Body of pancreas (tissue), 4 donors: ENCODE measurements around the gene SMOC2. TPM values are rescaled to one million over a fixed set of nuclear protein-coding genes. Genes with fewer than 3 reads are reported as not detected.

ENCODE experiments used
- ATAC-seq: fragments of 150-250 bp; one replicate; pipeline ENCODE4 v1.9.1; 2016
- DNase-seq, 4 donors: peaks; one replicate each; pipeline ENCODE4 v3.0.0-alpha.2; 2019
- H3K27ac ChIP-seq, 4 donors: fragments of 200-600 bp; sonication (generic); 1 replicate in 3 of 4; 2 replicates in 1 of 4; pipeline versions ENCODE4 v1.5.1 to v1.6.1; 2016 to 2019; ENCODE audit warnings: mild to moderate bottlenecking in 1 of 4, mixed read lengths in 1 of 4, moderate library complexity in 1 of 4
- H3K27me3 ChIP-seq, 2 donors: fragments of 200-600 bp; sonication (generic); one replicate each; pipeline ENCODE4 v1.6.0; 2016; ENCODE audit warnings: mild to moderate bottlenecking in 1 of 2
- H3K36me3 ChIP-seq, 2 donors: fragments of 200-600 bp; sonication (generic); replicated peaks in 1 of 2; 2 replicates each; pipeline ENCODE4 v1.5.1; 2016; ENCODE audit warnings: low read depth in 2 of 2; ENCODE audit not compliant: insufficient read depth in 1 of 2
- H3K4me1 ChIP-seq: fragments of 200-600 bp; sonication (generic); one replicate; pipeline ENCODE4 v1.6.0; 2016
- H3K4me3 ChIP-seq, 2 donors: fragments of 200-600 bp; sonication (generic); 1 replicate in 1 of 2; 2 replicates in 1 of 2; pipeline ENCODE4 v1.5.1; 2016 to 2019
- H3K9me3 ChIP-seq, 3 donors: fragments of 200-600 bp; sonication (generic); 1 replicate in 2 of 3; 2 replicates in 1 of 3; pipeline ENCODE4 v1.5.1; 2016
- POLR2A ChIP-seq, 3 donors: fragments of 450-650 bp; IDR thresholded peaks; one replicate each; pipeline ENCODE4 v1.6.1; 2016; ENCODE audit warnings: antibody characterized with exemption in 3 of 3, mild to moderate bottlenecking in 2 of 3
- WGBS, 2 donors: methylation state at CpG; one replicate each; pipeline ENCODE4 v1.1.5; 2017; 5-methylcytosine and 5-hydroxymethylcytosine counted together
- intact Hi-C: fragments of 100-400 bp; cut with DNase I; formaldehyde crosslinking; loops from one replicate; pipeline ENCODE4 v1.15.1; 2023
- total RNA-seq, 2 donors: library from RNA; depleted of rRNA; stranded (reverse); fragments of >200 nt; gene quantifications; one replicate each; pipeline ENCODE4 v1.1.0, GENCODE V29; 2016
- TF ChIP-seq, protein P1 (sequence below), 7 experiments: fragments of 450-650 bp in 4 of 7; fragments of 200-600 bp in 3 of 7; sonication (generic) in 3 of 7; IDR thresholded peaks; one replicate each; pipeline ENCODE4 v1.5.1; 2016 to 2019; ENCODE audit warnings: antibody characterized with exemption in 7 of 7

The SMOC2 gene
- total RNA-seq, 2 donors from 2014 or later: 22.7 to 31.4 TPM

DNA sequence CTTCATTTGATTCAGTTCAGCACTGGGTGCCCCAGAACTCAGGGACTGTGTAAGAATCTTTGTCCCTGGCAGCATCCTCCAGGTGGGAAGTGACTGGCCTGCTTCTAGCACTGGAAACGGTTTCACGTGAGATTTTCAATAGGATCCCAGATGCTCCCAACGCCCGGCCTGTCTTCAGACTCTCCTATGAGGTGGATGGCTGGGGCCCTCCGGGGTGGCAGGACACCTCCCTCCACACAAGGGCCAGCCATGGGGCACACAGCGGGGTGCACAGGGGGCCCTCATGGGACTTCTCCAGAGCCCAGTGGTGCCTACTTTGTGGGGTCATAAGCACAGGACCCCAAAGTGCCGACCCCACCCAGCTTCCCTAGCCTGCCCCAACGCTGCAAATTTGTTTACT, 72.8 kb downstream of the SMOC2 start:
- WGBS, 2 donors: 66 to 69% methylated on average over 7 to 8 of the region's 8 CpGs
- intact Hi-C loops: no loop called here
- H3K9me3 ChIP-seq: no peaks in the 10 kb centered on the region
- TF ChIP-seq POLR2A (IDR thresholded peaks at IDR 0.05): no peak
- TF ChIP-seq, protein P1, sequence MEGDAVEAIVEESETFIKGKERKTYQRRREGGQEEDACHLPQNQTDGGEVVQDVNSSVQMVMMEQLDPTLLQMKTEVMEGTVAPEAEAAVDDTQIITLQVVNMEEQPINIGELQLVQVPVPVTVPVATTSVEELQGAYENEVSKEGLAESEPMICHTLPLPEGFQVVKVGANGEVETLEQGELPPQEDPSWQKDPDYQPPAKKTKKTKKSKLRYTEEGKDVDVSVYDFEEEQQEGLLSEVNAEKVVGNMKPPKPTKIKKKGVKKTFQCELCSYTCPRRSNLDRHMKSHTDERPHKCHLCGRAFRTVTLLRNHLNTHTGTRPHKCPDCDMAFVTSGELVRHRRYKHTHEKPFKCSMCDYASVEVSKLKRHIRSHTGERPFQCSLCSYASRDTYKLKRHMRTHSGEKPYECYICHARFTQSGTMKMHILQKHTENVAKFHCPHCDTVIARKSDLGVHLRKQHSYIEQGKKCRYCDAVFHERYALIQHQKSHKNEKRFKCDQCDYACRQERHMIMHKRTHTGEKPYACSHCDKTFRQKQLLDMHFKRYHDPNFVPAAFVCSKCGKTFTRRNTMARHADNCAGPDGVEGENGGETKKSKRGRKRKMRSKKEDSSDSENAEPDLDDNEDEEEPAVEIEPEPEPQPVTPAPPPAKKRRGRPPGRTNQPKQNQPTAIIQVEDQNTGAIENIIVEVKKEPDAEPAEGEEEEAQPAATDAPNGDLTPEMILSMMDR (IDR thresholded peaks at IDR 0.05): no peak
- H3K36me3 ChIP-seq: no peaks in the 10 kb centered on the region
- no peak overlapping the region for H3K4me3 ChIP-seq
- H3K27me3 ChIP-seq: no peaks in the 10 kb centered on the region
- DNase-seq (no peak), ATAC-seq (no peak)
- no peaks in the 10 kb centered on the region for H3K4me1 ChIP-seq
- H3K27ac ChIP-seq: no peak overlapping the region

DNA sequence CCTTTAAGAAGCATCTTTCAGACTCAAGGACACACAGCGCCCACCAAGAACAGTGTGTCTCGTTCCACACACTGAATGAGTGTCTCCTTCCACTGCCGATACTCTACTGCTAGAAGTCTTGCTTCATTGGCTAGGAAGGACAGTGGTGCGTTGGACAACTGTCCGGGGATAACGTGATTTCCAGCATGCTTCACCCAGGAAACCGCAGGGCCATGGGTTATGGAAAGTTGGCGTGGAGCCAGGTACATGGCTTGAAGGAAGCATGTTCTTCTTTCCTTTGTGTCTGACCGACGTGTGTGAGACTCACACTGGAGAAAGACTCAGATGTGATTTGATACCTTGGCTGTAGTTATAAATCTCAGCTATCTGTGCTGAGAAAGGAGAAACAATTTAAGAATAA, 73.2 kb downstream of the SMOC2 start:
- intact Hi-C loops: no loop called here
- no peak overlapping the region for H3K27ac ChIP-seq
- 30 to 40% methylated on average over 10 of the region's 10 CpGs for WGBS, 2 donors

DNA sequence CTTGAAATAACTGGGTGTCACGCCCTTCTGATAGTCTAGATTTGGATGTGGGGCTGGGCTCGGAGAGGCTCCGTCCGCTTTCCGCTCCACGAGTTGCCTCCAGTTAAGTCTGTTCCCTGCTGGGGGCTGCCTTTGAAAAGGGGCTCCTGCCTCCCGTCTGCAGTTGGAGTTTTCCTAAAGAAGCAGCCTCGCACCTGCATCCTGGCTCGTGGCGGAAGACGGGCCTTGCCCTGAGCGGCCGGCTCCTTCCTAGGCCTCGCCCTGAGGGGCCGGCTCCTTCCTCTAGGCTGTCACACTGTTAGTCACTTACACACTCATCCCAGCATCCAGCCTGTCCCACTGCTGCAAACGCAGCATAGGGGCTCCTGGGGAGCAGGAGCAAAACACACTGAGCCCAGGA, 74.4 kb downstream of the SMOC2 start:
- Histone ChIP-seq H3K27ac (no peak overlapping the region), H3K27me3 (no peaks in the 10 kb centered on the region), H3K4me1 (no peaks in the 10 kb centered on the region), H3K4me3 (no peak overlapping the region), H3K36me3 (no peaks in the 10 kb centered on the region), H3K9me3 (no peaks in the 10 kb centered on the region)
- TF ChIP-seq POLR2A (IDR thresholded peaks at IDR 0.05): no peak
- TF ChIP-seq, protein P1 (IDR thresholded peaks at IDR 0.05): no peak
- WGBS, 2 donors: 75 to 83% methylated on average over 15 of the region's 16 CpGs
- no peak for ATAC-seq
- intact Hi-C loops: no loop called here
- no peak for DNase-seq

More for the DNA sequence above, 73.2 kb downstream of the SMOC2 start:
- Histone ChIP-seq H3K36me3 (no peaks in the 10 kb centered on the region), H3K27me3 (no peaks in the 10 kb centered on the region), H3K4me1 (no peaks in the 10 kb centered on the region), H3K4me3 (no peak overlapping the region), H3K9me3 (no peaks in the 10 kb centered on the region)
- no peak for ATAC-seq
- TF ChIP-seq, protein P1 (IDR thresholded peaks at IDR 0.05): no peak
- TF ChIP-seq POLR2A (IDR thresholded peaks at IDR 0.05): no peak
- peak; percentile 39 to 65 (median 58) for DNase-seq

DNA sequence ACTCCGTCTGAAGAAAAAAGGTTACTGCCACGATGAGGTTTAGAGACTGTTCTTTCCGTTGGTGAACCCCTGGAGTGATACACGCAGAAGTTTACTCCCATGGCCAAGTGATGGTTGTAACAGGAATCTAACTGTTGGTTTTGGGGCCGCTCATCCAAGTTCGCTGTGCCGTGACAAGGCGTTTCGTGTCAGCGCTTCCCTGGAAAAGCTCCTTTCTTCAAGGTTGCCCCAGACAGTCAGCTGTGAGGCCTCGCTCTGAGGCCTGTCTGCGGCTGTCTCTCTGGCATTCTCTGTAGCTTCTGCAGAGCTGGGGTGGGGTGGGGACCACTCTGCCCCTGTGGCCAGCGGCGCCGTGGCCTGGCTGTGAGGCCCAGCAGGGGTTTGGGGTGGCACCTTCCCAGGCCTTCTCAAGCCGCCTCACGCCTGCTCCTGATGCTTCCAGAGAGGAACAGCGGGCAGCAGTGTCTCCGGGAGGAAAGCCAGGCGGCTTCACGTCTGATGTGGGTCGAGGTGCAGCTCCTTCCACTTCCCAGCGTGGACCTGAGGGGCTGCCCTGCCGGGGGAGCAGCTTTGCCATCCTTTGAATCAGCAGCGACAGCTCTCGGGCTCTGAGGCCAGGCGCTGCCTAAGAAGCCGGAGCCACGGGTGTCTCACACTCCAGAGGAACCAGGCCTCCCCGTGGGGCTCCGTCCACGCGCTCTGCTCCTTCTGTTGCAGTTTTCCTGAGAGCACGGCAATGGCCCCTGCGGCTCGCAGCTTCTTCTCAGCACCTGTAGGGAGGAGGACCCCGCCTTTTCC, 76.2 kb downstream of the SMOC2 start:
- H3K9me3 ChIP-seq: no peaks in the 10 kb centered on the region
- intact Hi-C loops: no loop called here
- no peaks in the 10 kb centered on the region for H3K27me3 ChIP-seq
- no peak overlapping the region for H3K27ac ChIP-seq
- WGBS, 2 donors: 88 to 93% methylated on average over 19 to 35 of the region's 37 CpGs
- DNase-seq (no peak), ATAC-seq (peak; percentile 9)
- no peaks in the 10 kb centered on the region for H3K36me3 ChIP-seq
- no peak for TF ChIP-seq POLR2A (IDR thresholded peaks at IDR 0.05)
- TF ChIP-seq, protein P1 (IDR thresholded peaks at IDR 0.05): no peak
- no peaks in the 10 kb centered on the region for H3K4me1 ChIP-seq
- no peak overlapping the region for H3K4me3 ChIP-seq
